IPS-NIHi7 (cell line): ENCODE measurements around the gene PTPRN2.
"Not testable (repeated sequence)": the region's sequence is repeated elsewhere in the genome, so short reads cannot be mapped to it uniquely, and the experiment has no call there.

ENCODE experiments used
- DNase-seq: peaks from one replicate; pipeline ENCODE4 v3.0.0; 2012; ENCODE audit warnings: mixed read lengths; ENCODE audit errors: extremely low spot score

The PTPRN2 gene

GRCh38 chr7:158419238-158419785, 168.3 kb downstream of the PTPRN2 start:
- DNase-seq, result no peak

DNA sequence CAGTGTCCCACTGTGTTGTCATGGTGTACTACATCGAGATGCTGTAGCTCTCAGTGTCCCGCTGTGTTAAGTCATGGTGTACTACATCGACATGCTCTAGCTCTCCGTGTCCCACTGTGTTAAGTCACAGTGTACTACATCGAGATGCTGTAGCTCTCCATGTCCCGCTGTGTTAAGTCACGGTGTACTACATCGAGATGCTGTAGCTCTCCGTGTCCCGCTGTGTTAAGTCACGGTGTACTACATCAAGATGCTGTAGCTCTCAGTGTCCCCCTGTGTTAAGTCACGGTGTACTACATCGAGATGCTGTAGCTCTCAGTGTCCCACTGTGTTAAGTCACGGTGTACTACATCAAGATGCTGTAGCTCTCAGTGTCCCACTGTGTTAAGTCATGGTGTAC, 169.2 kb downstream of the PTPRN2 start:
- DNase-seq, result not testable (repeated sequence)

DNA sequence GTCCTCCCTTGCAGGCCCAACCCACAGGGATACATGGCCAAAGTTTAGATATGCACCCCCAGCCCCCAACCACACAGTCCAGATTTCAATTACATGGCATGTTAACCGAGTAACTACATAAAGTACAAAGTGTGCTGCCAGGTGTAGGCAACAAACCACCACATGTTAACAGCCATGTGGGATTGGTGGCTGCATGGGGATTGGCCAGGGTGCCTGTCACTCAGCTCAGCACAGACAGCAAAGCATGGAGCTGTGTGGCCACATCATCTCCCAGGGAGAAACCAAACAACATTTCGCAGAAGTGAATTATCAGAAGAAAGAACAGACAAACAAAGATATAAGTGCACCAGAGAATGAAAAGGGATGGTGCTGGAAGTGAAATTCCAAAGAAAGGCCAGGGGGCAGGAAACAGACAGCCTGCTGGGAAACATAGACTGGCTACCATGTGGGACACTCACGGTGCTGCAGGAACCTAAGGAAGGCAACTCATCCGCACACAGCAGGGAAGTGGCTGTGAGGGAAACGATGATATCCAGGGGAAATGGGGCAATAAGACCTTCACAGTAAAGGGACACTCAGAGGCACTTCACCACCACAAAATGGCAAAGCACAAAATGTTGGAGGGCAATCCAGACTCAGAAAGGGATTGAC, 171.2 kb downstream of the PTPRN2 start:
- DNase-seq, result no peak

DNA sequence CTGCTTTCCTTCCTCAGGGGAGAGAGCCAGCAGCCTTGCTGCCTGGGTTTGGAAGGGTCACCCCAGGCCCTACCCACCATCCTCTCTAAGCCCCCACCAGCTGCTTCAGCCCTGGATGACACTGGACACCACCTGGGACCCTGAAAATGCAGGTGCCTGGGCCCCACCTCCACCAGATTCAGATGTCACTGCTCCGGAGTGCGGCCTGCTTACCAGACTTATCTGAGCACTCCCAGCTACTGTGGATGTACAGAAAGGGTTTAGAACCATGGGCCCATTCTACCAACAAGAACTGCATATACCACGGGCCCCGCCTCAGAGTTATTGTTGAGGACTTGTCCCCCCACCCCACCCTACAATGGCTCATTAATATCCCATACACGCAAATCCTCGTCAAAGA, 172.3 kb downstream of the PTPRN2 start:
- no peak for DNase-seq

GRCh38 chr7:158414486-158414961, 173.1 kb downstream of the PTPRN2 start:
- DNase-seq, result no peak

DNA sequence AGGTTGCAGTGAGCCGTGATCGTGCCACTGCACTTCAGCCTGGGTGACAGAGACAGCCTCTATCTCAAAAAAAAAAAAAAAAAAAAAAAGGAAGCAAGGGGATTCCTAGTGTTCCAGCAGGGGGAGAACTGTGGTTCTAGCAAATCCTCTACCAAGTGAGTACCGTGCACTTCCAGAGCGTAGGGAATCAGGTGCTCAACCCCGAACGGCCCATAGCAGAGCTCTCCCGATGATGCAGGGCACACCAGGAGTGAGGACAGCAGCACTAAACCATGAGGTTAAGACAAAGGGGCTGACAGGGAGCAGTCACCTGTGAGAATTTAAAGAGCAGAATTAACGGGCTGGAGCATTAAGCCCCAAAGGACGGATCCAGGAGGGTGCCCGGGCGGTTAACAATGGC, 173.6 kb downstream of the PTPRN2 start:
- DNase-seq, result no peak

DNA sequence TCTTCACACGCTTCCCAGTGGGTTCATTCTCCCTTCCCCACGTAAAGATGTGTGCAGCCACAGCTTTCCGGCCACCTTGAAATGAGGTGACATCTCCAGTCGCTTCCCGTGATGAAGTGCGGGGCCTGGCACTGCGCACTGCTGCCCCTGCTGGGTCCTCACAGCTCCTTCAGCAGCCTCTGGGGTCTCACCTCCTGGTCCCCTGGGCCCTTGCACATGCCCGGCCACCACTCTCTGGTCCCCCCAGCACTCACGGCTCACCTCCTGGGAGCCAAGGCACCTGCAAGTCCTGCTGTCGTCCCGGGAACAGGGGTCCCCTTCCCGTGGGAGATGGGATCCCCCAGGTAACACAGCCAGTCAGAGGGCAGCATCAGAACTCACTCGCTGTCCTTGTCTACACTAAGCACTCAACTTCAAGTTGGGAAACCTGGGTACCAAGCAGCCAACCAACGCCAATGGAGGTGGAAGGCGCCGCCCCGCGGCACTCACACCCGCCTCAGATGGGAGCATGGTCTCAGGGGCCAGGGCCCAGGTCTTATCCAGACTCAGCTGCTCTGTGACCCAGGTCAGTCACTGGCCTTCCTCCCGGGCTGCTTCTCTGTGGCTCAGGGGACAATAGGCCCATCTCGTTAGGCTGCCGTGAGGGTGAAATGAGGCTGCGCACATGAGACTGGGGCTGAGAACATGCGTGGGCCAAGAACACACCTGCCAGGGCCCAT, 176.2 kb downstream of the PTPRN2 start:
- no peak for DNase-seq

- no peak for DNase-seq
Observed at GRCh38 chr7:158410720-158411119, 176.9 kb downstream of the PTPRN2 start.

DNA sequence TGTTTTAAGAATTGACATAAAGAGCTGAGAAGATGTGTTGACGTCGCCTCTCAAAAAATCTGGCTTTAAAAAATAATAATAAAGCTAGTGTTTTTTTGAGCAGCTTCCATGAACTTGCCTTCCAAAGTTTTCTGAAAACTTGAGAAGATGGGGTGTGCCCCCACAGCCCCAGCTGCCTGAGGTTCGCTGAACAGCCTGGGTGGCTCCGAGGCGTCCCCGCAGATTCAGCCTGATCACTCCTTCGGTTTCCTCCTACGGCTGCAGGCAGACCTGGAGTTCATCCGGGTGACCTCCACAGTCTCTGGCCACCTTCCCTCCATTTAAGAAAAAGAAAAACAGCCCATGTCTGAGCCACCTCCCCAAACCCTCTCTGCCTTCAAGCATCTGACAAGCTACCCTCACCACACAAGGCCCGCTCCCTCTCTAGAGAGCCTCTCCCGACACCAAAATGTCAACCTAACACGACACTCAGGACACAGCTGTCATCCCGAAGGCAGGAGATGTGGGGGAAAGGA, 177.8 kb downstream of the PTPRN2 start:
- DNase-seq, result no peak

- DNase-seq, result no peak
Observed at GRCh38 chr7:158409120-158409519, 178.5 kb downstream of the PTPRN2 start.

DNA sequence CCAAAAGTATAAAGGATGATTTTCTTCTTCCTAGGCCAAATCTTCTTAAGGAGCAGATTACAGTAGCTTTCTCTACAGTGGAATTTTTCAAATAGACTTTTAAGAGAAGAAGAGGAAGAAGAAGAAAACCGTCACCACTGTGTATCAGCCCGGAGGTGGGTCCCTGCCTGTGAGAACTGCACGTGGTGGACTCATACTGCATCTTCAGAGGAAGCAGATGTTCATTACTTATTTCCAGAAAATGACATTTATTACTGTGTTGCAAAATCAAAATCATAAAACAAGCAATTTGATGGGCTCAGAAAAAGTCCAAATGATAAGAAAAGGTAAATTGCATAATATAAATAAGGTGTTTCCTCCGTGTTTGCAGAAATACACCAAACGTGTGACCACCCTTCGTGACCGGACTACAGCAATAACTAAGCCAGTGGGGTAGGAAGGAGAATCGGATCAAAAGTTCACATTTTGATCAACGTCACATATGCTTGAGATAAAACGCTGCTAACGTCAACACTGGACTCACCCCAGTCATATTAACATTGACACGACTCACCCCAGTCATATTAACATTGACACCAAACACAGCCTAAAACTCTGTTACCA, 179.2 kb downstream of the PTPRN2 start:
- no peak for DNase-seq

GRCh38 chr7:158407581-158408317, 179.9 kb downstream of the PTPRN2 start:
- no peak for DNase-seq

DNA sequence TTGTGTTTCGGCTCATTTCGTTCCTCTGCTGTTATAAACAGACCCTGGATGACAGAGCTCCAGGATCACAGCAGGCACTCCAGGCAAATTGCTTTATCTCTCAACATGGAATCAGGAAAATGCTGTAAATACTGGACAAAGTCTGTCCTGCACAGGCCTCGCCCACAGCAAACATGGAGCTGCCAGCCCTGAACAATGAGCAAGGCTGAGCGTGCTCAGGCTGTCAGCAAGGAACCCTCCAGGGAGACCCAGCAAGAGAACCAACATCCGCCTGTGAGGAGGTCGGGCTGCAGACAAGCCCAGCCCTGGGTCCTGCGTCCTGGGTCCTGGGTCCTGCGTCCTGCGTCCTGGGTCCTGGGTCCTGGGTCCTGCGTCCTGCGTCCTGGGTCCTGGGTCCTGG, 180.8 kb downstream of the PTPRN2 start:
- DNase-seq, result no peak

DNA sequence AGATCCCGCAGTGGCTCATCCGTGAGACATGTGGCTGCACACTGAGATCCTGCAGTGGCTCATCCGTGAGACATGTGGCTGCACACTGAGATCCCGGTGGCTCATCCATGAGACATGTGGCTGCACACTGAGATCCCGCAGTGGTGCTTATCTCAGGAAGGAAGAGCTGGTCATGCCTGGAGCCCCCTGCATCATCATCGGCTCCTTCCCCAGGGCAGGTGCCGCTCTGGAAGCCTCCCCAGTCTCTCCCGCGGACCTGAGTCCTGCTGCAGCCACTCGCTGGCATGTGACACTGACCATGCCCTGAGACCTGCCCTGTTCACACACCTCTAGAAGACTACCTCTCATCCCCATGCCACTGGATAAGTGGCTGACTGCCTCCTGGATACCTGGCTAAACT, 181.3 kb downstream of the PTPRN2 start:
- DNase-seq, result no peak

DNA sequence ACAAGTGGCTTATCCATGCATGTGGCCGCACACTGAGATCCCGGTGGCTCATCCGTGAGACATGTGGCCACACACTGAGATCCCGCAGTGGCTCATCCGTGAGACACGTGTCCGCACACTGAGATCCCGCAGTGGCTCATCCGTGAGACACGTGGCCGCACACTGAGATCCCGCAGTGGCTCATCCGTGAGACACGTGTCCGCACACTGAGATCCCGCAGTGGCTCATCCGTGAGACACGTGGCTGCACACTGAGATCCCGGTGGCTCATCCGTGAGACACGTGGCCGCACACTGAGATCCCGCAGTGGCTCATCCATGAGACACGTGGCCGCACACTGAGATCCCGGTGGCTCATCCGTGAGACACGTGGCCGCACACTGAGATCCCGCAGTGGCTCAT, 181.9 kb downstream of the PTPRN2 start:
- not testable (repeated sequence) for DNase-seq

DNA sequence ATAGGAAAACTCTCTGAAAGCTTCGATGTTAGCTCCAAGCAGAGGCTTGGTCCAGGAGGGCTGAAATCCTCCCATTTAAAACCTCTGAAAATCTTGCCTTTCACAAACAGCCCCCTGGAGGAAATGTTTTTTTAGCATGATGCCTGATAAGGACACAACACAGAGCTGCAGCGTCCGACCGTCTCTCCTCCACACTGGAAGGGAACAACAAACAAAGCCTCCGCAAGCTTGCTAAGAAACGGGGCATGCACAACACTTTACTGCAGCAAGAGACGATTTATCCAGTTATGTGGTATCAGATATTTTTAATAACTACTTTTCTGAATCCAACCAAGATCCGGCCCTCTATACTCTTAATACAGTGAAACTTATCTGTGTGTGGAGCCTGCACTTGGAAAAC, 182.3 kb downstream of the PTPRN2 start:
- no peak for DNase-seq

GRCh38 chr7:158404031-158404761, 183.4 kb downstream of the PTPRN2 start:
- DNase-seq, result no peak

- no peak for DNase-seq
Observed at GRCh38 chr7:158403013-158403821, 184.4 kb downstream of the PTPRN2 start.

DNA sequence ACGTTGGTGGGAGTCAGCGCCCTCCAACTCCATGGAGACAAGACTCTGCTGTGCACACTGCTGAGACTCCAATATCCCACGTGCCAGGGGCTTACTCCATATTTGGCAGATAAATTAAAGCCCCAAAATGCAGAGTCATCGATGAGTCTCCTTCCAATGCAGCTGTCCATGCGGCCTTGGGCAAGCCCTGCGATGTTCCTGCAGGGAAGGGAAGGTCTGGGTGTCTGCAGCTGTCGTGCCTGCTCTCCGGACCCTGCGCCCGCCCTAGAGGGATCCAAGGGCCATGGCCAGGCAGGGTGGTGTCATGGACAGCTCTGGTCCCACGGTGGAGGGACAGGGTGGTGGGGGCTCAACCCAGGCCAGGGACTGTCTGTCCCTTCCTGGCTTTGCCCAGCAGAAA, 185.2 kb downstream of the PTPRN2 start:
- DNase-seq, result no peak

DNA sequence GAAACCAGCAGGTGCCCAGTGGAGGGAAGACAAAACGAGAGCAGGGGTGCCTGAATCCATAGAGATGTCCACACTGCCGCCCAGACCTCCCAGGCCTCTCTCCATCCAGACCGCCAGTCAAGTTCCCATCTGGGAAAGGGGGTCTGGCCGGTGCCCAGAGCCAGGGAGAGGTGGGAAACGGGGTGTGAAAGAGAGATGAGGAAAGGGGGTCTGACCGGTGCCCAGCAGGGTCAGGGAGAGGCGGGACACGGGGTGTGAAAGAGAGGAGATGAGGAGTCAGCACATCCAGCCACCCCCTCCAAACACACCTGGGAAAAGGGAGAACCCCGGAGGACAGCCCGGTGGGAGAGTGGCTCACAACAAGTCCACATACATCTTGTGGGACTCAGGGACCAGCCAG, 185.8 kb downstream of the PTPRN2 start:
- DNase-seq, result no peak
